ENCODE data around the gene PMM2.

DNA sequence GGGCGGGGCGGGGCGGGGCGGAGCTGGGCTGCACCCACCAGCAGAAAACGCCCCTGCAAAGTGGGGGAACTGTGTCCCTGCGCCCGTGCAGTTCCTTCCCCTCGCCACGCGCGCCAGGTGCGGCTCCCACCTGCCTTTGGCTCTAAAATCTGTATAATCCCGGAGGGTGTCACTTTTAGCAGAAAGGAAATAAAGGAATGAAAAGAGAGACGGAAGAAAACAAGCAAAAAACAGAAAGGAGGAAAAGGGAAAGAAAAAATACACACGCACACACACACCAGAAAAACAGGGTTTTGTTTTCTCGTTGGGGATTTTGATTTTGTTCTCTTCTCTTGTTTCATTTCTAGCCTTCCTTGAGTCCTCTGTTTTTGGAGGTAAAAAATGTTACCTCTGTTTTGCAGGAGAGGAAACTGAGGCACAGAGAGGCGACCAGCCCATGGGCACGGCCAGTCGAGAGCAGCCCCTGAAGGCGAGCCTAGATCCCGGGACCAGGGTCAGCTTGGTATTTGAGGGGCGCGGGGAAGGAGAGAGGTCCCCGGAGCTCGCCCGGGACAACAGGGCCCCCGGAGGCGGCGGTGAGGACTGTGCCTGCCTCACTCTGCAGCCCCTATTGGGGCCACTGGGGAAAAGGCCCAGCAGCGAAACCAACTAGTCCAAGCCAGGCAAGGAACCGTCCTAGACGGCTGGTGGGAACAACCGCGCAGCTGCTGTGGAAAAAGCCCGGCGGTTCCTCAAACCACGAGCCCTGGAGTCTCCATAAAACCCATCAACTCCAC is 71.8 kb downstream of the PMM2 start:
- TF ChIP-seq, protein P1, sequence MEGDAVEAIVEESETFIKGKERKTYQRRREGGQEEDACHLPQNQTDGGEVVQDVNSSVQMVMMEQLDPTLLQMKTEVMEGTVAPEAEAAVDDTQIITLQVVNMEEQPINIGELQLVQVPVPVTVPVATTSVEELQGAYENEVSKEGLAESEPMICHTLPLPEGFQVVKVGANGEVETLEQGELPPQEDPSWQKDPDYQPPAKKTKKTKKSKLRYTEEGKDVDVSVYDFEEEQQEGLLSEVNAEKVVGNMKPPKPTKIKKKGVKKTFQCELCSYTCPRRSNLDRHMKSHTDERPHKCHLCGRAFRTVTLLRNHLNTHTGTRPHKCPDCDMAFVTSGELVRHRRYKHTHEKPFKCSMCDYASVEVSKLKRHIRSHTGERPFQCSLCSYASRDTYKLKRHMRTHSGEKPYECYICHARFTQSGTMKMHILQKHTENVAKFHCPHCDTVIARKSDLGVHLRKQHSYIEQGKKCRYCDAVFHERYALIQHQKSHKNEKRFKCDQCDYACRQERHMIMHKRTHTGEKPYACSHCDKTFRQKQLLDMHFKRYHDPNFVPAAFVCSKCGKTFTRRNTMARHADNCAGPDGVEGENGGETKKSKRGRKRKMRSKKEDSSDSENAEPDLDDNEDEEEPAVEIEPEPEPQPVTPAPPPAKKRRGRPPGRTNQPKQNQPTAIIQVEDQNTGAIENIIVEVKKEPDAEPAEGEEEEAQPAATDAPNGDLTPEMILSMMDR (conservative IDR thresholded peaks at IDR 0.05; ENCODE audit: low read length) = no peak; the same call in 1 of the 2 replicates
- TF ChIP-seq EZH2phosphoT487 (IDR thresholded peaks at IDR 0.05; ENCODE audit: borderline replicate concordance) = no peak

All from Loucy (cell line).